Measurements from ENCODE around the gene DALRD3.

Gene DALRD3

DNA sequence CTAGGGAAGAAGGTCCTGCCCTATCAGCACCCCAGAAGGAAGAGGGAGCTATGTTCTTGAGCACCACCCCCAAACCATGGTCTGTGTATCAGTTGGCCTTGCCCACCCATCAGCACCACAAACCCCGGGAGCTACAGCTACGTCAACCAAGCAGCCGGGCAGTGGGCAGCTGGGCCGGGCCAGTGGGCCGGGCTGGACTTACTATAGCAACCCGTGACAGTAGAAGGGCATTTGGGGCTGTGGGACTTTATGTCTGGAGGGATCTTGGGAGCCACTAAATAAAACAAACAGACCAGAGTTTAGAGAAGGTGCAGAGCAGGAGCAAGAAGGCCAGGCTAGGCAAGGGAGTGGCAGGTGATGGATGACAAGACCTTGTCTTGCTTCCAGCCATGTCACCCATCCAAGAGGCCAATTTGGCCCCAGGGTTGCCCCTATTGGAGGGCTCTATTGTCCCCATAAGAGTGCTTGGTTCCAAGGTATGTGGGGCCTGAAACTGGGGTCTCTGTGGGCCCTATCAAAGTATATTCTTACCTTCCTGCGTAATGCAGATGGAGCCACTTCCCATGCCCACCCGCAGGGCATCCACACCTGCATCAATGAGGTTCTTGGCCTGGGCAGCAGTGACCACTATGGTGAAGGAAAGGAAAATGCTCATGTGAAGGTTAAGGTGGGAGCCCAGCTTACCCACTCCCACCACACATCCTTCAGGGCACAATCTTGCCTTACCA lies 7.6 kb upstream of the DALRD3 start:
- peaks cover 24% of the 10 kb centered on the region for H3K36me3 Mint-ChIP-seq
- peaks cover 59% of the 10 kb centered on the region for H3K4me1 Mint-ChIP-seq
- H3K9me3 Mint-ChIP-seq = no peaks in the 10 kb centered on the region
- peak overlapping the region; percentile 72 for H3K4me3 Mint-ChIP-seq
- H3K27ac Mint-ChIP-seq = peak overlapping the region; percentile 89
- no peaks in the 10 kb centered on the region for H3K27me3 Mint-ChIP-seq

DNA sequence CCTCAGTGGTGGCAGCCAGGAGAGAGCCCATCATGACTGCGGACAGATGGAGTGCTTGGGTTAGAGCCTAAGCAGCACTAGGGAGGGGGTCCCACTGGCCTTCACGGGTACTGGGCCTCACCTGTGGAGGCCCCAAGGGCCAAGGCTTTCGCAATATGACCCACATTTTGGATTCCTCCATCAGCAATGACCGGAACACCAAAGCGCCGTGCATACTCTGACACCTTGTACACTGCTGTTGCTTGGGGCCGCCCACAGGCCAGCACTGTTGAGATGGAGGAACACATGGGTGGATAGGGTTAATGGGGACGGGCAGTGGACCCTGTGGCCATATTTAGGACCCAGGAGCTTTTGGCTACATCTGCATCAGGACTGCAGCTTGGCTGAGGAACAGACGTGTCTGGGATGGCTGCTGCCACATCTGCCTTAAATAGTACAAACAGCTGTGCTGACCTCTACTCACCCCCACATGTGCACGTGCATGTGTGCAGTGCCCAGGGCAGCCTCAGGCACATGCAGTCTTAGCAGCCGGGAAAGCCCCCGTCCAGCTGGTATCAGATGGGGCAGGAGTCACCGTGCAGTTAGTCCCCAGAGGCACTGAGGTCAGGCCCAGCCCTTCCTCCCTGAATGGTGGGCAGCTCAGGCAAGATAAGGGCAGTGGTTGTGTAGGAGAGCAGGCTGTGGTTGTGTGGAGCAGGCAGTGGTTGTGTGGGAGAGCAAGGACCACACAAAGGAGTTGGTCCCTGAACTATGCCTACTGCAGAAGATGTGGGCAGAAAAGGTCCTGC lies 6.8 kb upstream of the DALRD3 start:
- Mint-ChIP-seq H3K36me3 (peaks cover 24% of the 10 kb centered on the region), H3K4me1 (peaks cover 61% of the 10 kb centered on the region), H3K27ac (peak overlapping the region; percentile 89), H3K27me3 (no peaks in the 10 kb centered on the region), H3K9me3 (no peaks in the 10 kb centered on the region), H3K4me3 (peak overlapping the region; percentile 72)

DNA sequence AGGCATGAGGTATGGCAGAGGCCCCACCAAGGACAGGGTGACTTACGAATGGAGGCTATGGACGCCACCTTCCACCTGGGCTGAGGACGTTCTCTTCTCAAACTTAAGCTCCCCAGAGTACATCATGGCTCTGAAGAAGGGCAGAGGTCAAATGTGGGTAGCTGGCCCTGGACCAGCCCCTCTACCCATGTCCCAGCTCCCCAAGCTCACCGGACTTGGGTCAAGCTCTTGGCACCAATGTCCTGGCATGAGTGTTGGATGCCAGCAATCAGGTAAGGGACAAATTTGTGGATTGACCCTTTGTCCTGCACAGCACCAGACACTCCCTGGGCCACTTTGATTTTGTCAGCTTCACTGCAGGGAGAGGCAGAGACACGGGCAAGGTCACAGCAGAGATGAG lies 6.1 kb upstream of the DALRD3 start:
- Mint-ChIP-seq H3K4me1 (peaks cover 65% of the 10 kb centered on the region), H3K4me3 (no peak overlapping the region), H3K27me3 (no peaks in the 10 kb centered on the region), H3K27ac (no peak overlapping the region), H3K9me3 (no peaks in the 10 kb centered on the region), H3K36me3 (peaks cover 24% of the 10 kb centered on the region)

DNA sequence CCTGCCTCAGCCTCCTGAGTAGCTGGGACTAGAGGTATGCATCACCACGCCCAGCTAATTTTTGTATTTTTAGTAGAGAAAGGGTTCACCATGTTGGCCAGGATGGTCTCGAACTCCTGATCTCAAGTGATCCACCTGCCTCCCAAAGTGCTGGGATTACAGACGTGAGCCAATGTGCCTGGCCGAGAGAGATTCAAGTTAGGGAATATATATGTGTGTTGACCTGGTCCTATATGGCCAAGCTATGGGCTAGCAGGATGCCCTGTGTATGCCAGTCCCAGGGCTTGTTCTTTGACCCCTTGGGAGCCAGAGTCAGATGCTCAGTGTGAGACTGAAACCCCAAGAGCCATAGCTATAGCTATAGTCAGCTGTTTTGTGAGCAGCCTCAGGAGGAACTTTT lies 5.4 kb upstream of the DALRD3 start:
- H3K9me3 Mint-ChIP-seq = no peaks in the 10 kb centered on the region
- peaks cover 22% of the 10 kb centered on the region for H3K36me3 Mint-ChIP-seq
- peaks cover 62% of the 10 kb centered on the region for H3K4me1 Mint-ChIP-seq
- H3K4me3 Mint-ChIP-seq = peak overlapping the region; percentile 95
- no peak overlapping the region for H3K27ac Mint-ChIP-seq
- no peaks in the 10 kb centered on the region for H3K27me3 Mint-ChIP-seq

DNA sequence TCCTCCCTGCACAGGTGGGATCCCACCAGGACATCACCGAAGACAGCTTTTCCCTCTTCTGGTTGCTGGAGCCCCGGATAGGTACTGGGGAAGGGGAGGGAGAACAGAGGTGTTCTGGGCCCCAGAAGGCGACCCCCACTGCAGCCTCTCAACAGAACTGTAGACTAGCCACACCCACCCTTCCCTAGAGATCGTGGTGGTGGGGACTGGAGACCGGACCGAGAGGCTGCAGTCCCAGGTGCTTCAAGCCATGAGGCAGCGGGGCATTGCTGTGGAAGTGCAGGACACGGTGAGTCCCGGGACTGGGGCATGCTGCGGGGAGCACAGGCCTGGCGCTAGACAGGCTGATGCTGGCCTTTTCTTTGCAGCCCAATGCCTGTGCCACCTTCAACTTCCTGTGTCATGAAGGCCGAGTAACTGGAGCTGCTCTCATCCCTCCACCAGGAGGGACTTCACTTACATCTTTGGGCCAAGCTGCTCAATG lies 4.3 kb upstream of the DALRD3 start:
- H3K4me3 Mint-ChIP-seq = peak overlapping the region; percentile 95

DNA sequence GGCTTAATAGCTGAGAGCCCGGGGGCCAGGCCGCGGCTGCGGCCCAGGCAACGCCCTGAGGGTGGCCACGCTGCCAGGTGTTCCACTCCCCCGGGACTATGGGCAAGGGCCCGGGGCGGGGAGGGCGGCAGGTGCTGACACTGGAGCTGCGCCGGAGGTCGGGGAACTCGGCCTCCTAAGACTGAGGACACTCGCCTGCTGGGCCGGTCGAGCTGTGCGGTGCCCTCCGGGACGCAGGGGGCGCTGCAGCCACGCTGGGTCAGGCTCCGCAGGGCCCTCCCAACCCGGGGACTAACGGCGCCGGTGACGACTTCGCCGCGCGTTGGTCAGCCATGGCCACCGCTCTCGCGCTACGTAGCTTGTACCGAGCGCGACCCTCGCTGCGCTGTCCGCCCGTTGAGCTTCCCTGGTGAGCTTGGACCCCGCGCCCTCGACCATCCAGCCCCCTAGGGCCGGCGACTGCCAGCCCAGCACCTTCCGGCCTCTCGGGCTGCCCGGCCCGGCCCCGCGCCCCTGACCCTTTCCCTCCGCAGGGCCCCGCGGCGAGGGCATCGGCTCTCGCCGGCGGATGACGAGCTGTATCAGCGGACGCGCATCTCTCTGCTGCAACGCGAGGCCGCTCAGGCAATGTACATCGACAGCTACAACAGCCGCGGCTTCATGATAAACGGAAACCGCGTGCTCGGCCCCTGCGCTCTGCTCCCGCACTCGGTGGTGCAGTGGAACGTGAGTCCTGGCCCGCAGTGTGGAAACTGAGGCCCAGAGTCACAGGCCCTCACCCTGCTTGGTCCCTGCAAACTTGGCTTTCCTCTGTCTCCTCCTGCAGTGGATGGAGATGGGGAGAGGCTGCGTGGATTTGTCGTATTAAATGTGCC lies 3.7 kb upstream of the DALRD3 start, which contains the start of gene NDUFAF3:
NDUFAF3 (plus strand) TSS at position 309 of the 875 bp plus-strand sequence; CDS start at position 333, 24 bp downstream.
- Mint-ChIP-seq H3K27ac (peak within 1 kb of the TSS; percentile 99), H3K4me3 (peak within 1 kb of the TSS; percentile 99), H3K36me3 (peaks cover 13% of the 10 kb centered on the region), H3K9me3 (no peaks in the 10 kb centered on the region), H3K4me1 (peaks cover 55% of the 10 kb centered on the region), H3K27me3 (no peaks in the 10 kb centered on the region)

More for the DNA sequence above, 4.3 kb upstream of the DALRD3 start:
- peak overlapping the region; percentile 93 for H3K27ac Mint-ChIP-seq
- peaks cover 16% of the 10 kb centered on the region for H3K36me3 Mint-ChIP-seq
- H3K4me1 Mint-ChIP-seq = peaks cover 54% of the 10 kb centered on the region
- H3K27me3 Mint-ChIP-seq = no peaks in the 10 kb centered on the region
- no peaks in the 10 kb centered on the region for H3K9me3 Mint-ChIP-seq

DNA sequence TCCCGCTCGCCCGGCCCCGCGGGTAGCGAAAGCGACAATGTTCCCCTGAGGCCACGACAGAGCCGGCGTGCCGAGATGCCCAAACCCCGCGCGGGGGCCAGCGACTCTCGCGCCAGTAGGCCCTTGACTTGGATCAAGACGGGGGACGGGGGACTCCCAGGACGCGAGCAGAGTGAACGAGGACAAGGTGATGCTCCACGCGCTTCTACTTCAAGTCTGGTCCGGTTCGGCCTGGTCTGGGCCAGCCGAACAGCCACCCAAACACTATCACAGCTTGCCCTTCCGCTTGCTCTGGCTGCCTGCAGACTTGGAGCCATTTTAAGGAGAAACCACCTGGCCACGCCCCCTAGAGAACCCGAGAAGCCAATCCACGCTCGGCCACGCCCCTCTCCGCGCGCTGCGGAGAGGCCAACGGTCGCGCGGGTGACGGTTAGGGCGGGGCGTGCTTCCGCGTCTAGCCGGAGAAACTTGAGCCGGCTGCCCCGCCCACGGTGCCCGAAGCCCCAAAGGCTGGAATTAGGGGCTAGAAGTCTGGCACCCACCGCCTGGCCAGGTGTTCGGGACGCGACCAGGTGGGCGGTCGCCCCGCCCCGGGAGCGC lies 2.9 kb upstream of the DALRD3 start:
- no peaks in the 10 kb centered on the region for H3K9me3 Mint-ChIP-seq
- peak overlapping the region; percentile 99 for H3K4me3 Mint-ChIP-seq
- no peaks in the 10 kb centered on the region for H3K27me3 Mint-ChIP-seq
- peaks cover 51% of the 10 kb centered on the region for H3K4me1 Mint-ChIP-seq
- H3K36me3 Mint-ChIP-seq = peaks cover 10% of the 10 kb centered on the region
- peak overlapping the region; percentile 99 for H3K27ac Mint-ChIP-seq

DNA sequence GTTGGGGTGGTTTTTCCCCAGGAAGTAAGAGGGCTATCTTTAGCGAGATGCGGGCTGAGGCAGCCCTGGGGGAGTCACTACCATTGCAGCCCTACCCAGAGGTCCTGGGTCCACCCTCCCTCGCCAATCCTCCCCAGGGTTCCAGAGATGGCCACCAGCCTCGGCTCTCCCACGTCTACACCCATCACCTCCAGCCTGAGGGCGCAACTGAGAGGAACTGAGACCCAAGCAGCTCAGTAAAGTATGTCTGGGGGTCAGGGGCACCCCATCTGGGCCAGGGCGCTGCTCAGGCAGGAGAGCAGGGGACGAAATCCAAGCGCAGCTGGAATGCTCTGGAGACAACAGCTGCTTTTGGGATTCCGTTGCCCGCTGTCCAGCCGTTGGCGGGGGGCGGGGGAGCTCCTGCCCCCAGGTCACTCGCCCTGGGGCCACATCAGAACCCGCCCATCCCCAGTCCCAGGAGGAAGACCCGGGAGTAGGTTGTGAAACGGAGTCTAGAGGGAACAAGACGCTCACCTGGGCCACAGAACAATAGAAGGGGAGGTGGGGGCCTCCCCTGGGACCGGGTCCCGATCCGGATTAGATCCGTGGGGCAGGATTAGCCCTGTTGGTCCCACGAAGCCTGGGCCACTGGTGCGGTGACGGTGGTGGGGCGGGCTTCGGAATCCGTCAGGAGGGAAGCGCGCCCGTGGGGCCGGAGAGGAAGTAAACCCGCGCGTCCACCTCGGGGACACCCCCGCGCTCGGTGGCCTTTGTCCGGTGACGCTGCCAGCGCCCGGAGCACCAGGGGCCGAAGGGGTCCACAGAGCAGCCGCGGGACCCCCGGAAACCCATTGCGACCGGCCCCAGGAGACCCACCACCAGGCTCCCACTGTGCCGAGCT lies 2.2 kb upstream of the DALRD3 start:
- H3K4me1 Mint-ChIP-seq = peaks cover 48% of the 10 kb centered on the region
- no peaks in the 10 kb centered on the region for H3K9me3 Mint-ChIP-seq
- H3K27me3 Mint-ChIP-seq = no peaks in the 10 kb centered on the region
- H3K27ac Mint-ChIP-seq = peak overlapping the region; percentile 77
- H3K4me3 Mint-ChIP-seq = peak overlapping the region; percentile 99
- H3K36me3 Mint-ChIP-seq = peaks cover 6% of the 10 kb centered on the region

DNA sequence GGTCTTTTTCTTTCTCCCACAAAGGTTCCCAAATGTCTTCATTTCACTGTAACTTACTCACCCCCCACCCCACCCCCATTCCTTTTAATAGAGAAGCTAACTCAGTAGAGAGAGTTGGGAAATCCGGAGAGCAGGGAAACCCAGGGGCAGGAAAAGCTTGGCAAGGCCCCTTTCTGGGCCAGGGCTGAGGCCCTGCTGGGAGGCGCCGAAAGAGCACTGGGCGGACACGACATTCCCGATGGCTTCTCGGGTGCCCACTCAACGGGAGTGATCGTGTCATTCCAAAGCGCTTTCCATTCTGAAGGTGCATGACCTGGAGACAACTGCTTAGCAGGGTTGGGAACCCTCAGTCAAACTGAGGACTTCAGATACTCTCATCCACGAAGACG lies 1.6 kb upstream of the DALRD3 start:
- no peaks in the 10 kb centered on the region for H3K27me3 Mint-ChIP-seq
- peaks cover 4% of the 10 kb centered on the region for H3K36me3 Mint-ChIP-seq
- peak overlapping the region; percentile 99 for H3K4me3 Mint-ChIP-seq
- no peaks in the 10 kb centered on the region for H3K9me3 Mint-ChIP-seq
- peak overlapping the region; percentile 77 for H3K27ac Mint-ChIP-seq
- peaks cover 42% of the 10 kb centered on the region for H3K4me1 Mint-ChIP-seq

DNA sequence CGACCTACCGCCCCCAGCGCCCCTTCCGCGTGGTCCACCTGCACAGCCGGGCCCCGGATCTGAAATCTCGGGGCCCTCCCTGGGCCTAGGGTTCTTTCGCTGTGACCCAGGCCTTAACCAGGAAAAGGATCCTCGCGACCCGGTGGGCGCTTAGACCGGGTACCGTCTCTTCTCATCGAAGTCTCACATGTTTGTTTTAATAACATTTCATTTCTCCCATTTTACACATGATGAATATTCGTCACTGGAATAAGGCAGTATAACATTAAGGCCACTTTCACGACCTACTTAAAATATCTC lies 277 bp upstream of the DALRD3 start:
- peak overlapping the region; percentile 43 for H3K27ac Mint-ChIP-seq
- peaks cover 32% of the 10 kb centered on the region for H3K4me1 Mint-ChIP-seq
- peak overlapping the region; percentile 99 for H3K4me3 Mint-ChIP-seq
- peaks cover 4% of the 10 kb centered on the region for H3K36me3 Mint-ChIP-seq
- no peaks in the 10 kb centered on the region for H3K27me3 Mint-ChIP-seq
- H3K9me3 Mint-ChIP-seq = no peaks in the 10 kb centered on the region

DNA sequence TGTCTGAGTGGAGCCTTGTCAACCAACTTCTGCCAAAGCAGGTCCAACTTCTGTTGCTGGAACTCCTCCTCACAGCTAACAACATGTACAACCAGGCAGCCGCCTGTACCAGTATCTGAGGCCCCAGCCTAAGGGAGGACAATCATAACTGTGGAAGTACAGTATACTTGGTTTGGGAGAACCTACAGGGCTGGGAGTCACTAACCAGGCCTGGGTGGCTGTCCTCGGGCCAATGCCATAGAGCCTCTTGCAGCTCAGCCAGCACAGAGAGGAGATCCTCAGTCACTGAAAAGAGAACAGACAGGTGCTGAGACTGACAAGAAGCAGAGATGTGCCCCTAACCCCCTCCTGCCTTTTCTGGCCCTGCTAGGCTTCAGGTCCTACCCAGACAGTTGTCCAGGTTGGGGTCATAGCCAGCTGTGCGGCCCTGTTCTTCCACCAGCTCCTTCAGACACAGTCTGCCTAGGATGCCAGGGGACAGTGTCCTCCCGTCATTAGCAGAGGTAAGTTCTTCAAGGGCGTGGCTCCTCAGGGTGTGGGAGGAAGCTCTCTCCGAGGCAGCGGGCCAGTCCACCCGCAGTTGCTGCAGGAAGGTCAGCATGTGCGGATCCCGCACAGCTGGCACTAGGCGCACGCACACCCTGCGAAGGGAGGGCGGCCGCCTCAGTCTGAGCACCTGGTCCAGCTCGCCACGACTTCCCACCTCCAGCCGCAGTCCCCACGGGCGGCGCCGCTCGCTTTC lies 980 bp downstream of the DALRD3 start:
- Mint-ChIP-seq H3K4me3 (peak overlapping the region; percentile 99), H3K9me3 (no peaks in the 10 kb centered on the region), H3K4me1 (peaks cover 27% of the 10 kb centered on the region), H3K36me3 (peaks cover 1% of the 10 kb centered on the region), H3K27me3 (no peaks in the 10 kb centered on the region), H3K27ac (peak overlapping the region; percentile 59)

DNA sequence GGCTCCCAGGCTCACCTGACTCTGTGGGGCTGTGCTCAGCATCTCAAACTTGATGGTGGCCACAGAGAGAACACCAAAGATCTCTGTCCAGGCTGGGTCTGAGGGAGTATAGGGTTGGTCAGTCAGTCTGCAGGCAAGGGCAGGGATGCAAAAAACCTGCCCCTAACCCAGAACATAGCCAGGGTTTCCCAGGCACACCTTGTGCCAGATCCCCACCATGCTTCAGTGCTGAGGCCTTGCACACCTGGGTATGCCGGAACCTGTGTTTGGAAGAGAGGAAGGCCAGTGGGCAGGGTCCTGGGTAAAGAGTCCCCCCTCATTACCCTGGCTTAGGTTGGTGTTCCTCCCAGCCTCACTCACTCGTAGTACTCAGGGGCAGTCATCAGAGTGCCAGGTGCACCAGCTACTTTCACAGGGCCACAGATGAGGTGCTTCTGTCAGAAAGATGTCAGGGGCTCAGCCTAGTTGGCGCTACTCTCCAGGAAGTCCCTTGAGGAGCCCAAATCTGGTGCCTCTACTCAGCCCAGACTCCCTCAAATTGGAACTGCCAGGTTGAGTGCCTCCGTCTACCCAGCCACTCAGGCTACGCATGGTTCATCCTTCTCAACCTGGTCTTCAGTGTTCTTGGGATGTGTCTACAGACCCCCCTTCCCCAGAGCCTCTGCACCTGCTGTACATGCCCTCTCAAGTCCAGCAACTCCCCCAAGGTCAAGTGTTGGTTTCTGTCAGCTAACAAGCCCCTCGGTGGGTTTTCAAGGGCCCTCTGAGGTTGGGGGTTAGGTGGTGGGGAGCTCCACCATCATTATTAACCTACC lies 1.8 kb downstream of the DALRD3 start:
- no peak overlapping the region for H3K27ac Mint-ChIP-seq

DNA sequence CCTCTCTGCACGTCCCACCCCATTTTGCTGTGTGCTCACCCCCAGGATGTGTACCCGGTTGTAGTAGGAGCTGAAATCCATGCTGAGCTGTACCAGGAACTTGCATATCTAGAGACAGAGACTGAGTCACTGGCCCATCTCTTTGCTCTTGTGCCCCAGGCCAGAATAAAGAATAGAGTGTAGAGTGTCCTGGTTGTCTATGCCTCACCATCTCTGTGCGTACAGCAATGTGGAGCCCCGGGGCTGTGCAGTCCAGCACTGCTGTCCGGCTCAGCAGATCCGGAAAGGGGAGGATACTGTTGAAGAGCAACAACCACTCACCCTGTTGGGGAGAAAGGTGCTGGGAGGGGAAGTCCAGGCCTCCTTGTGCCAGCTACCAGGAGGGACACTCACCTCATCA lies 2.6 kb downstream of the DALRD3 start:
- peak overlapping the region; percentile 39 for H3K4me3 Mint-ChIP-seq
- H3K27me3 Mint-ChIP-seq = no peaks in the 10 kb centered on the region
- no peak overlapping the region for H3K27ac Mint-ChIP-seq
- no peaks in the 10 kb centered on the region for H3K9me3 Mint-ChIP-seq
- H3K4me1 Mint-ChIP-seq = peaks cover 23% of the 10 kb centered on the region
- no peaks in the 10 kb centered on the region for H3K36me3 Mint-ChIP-seq

More for the DNA sequence above, 1.8 kb downstream of the DALRD3 start:
- peak overlapping the region; percentile 99 for H3K4me3 Mint-ChIP-seq
- H3K4me1 Mint-ChIP-seq = peaks cover 27% of the 10 kb centered on the region
- no peaks in the 10 kb centered on the region for H3K27me3 Mint-ChIP-seq
- H3K36me3 Mint-ChIP-seq = peaks cover 1% of the 10 kb centered on the region
- no peaks in the 10 kb centered on the region for H3K9me3 Mint-ChIP-seq

All from activated naive CD4-positive, alpha-beta T cell treated with anti-CD3 and anti-CD28 coated beads, Interleukin-2, amount 50 U/mL, for 24 hours (primary cell).